Measurements from ENCODE around the gene LITAFD.
"Not testable (repeated sequence)": the region's sequence is repeated elsewhere in the genome, so short reads cannot be mapped to it uniquely, and the experiment has no call there.

Gene LITAFD

GRCh38 chr16:8858994-8859912 is 22.9 kb upstream of the LITAFD start:
- no peak for DNase-seq (ENCODE audit: low read depth)

- DNase-seq (ENCODE audit: low read depth) = no peak
Observed at GRCh38 chr16:8859913-8860881, 22.0 kb upstream of the LITAFD start.

- DNase-seq (ENCODE audit: low read depth) = no peak
Observed at GRCh38 chr16:8861563-8862308, 20.4 kb upstream of the LITAFD start.

GRCh38 chr16:8862309-8863130 is 19.6 kb upstream of the LITAFD start:
- DNase-seq (ENCODE audit: low read depth) = no peak

GRCh38 chr16:8863594-8864424 is 18.3 kb upstream of the LITAFD start:
- DNase-seq (ENCODE audit: low read depth) = no peak

GRCh38 chr16:8864480-8865110 is 17.6 kb upstream of the LITAFD start:
- DNase-seq (ENCODE audit: low read depth) = no peak

GRCh38 chr16:8865145-8865882 is 16.8 kb upstream of the LITAFD start:
- DNase-seq (ENCODE audit: low read depth) = no peak

- DNase-seq (ENCODE audit: low read depth) = no peak
Observed at GRCh38 chr16:8866118-8866883, 15.8 kb upstream of the LITAFD start.

GRCh38 chr16:8866884-8867215 is 15.3 kb upstream of the LITAFD start:
- DNase-seq (ENCODE audit: low read depth) = no peak

- DNase-seq (ENCODE audit: low read depth) = no peak
Observed at GRCh38 chr16:8867216-8867931, 14.8 kb upstream of the LITAFD start.

GRCh38 chr16:8867932-8868415 is 14.2 kb upstream of the LITAFD start:
- no peak for DNase-seq (ENCODE audit: low read depth)

GRCh38 chr16:8868416-8869211 is 13.5 kb upstream of the LITAFD start, which contains the start of gene CARHSP1:
TSS of gene CARHSP1 (minus strand) at chr16:8869006. CDS start at chr16:8859328, 9,678 bp downstream.
- peak; percentile 78 for DNase-seq (ENCODE audit: low read depth)

- no peak for DNase-seq (ENCODE audit: low read depth)
Observed at GRCh38 chr16:8869212-8869987, 12.8 kb upstream of the LITAFD start.

- DNase-seq (ENCODE audit: low read depth) = not testable (repeated sequence)
Observed at GRCh38 chr16:8869988-8870241, 12.2 kb upstream of the LITAFD start.

GRCh38 chr16:8872071-8872470 is 10.1 kb upstream of the LITAFD start:
- DNase-seq (ENCODE audit: low read depth) = no peak

All from activated T-helper 1 cell treated with Interleukin-2 at 50 U/mL for 16 hours (primary cell).